ENCODE results near the gene KRT2. TPM values are rescaled to one million over a fixed set of nuclear protein-coding genes. Genes with fewer than 3 reads are reported as not detected.

Gene KRT2
- total and polyA plus RNA-seq, 2 donors (not counting 3 experiments of a cell fraction or from before 2014, with no cell fraction given) = not detected

DNA sequence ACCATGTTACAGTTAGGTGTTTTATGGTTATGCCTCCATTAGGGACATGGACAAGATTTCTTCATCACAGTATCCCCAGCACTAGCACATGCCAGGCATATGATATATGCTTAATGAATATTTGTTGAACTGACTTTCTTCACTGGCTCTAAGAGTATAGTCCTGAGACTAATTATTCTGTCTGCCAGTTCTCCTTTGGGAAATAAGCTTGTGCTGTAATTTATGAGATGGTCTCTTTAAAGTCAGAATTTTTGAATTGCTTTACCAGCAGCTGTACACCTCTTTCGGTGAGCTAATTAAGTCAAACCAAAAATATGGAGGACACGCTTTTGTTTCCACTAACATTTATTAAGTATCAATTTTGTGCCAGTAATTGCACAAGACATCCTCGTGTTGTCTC, 45.9 kb downstream of the KRT2 start:
- no TSS peak for BruUV-seq (replicated peaks)
- CTCF ChIA-PET = no interaction called here

More for the DNA sequence above, 45.9 kb downstream of the KRT2 start:
- Histone ChIP-seq H3K79me2 (ENCODE audit: control insufficient read depth, insufficient read depth, low read length) (no peaks in the 10 kb centered on the region), H3K27ac (ENCODE audit: insufficient read depth, low read depth, low read length) (no peak overlapping the region), H3K4me1 (ENCODE audit: control insufficient read depth, extremely low read depth, insufficient read depth, low read length) (no peaks in the 10 kb centered on the region), H3K9me1 (replicated peaks; ENCODE audit: control insufficient read depth, extremely low read depth, insufficient read depth, low read length) (no peaks in the 10 kb centered on the region), H3K4me2 (ENCODE audit: insufficient read depth, low read length) (no peak overlapping the region), H2AFZ (ENCODE audit: low read depth, low read length) (no peak overlapping the region), H3K27me3 (ENCODE audit: control insufficient read depth in 2 of 2, insufficient read depth in 2 of 2, low read length in 2 of 2) (peaks cover 8 to 21% of the 10 kb centered on the region in 2 experiments), H3K4me3 (replicated peaks in 1 of 3; ENCODE audit: insufficient read depth in 1 of 3, low read depth in 1 of 3, low read length in 3 of 3) (no peak overlapping the region), H3K9ac (replicated peaks; ENCODE audit: extremely low read depth, insufficient read depth, low read length) (no peak overlapping the region), H3K36me3 (ENCODE audit: control insufficient read depth in 2 of 2, extremely low read depth in 1 of 2, insufficient read depth in 2 of 2, low read length in 2 of 2) (no peaks in the 10 kb centered on the region), H3K9me3 (replicated peaks; ENCODE audit: control insufficient read depth, insufficient read depth, low read length) (no peaks in the 10 kb centered on the region), H4K20me1 (replicated peaks; ENCODE audit: control insufficient read depth, extremely low read depth, insufficient read depth, low read length) (no peaks in the 10 kb centered on the region)
- TF ChIP-seq, protein P1, sequence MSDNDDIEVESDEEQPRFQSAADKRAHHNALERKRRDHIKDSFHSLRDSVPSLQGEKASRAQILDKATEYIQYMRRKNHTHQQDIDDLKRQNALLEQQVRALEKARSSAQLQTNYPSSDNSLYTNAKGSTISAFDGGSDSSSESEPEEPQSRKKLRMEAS (IDR thresholded peaks at IDR 0.05; ENCODE audit: insufficient read depth, insufficient read length) = no peak
- no peak for TF ChIP-seq POLR2AphosphoS5 (IDR thresholded peaks at IDR 0.05; ENCODE audit: insufficient read depth, low read depth, low read length)
- no peak for TF ChIP-seq FOS (IDR thresholded peaks at IDR 0.05; ENCODE audit: borderline replicate concordance, insufficient read depth, low read length)
- TF ChIP-seq, protein P2, sequence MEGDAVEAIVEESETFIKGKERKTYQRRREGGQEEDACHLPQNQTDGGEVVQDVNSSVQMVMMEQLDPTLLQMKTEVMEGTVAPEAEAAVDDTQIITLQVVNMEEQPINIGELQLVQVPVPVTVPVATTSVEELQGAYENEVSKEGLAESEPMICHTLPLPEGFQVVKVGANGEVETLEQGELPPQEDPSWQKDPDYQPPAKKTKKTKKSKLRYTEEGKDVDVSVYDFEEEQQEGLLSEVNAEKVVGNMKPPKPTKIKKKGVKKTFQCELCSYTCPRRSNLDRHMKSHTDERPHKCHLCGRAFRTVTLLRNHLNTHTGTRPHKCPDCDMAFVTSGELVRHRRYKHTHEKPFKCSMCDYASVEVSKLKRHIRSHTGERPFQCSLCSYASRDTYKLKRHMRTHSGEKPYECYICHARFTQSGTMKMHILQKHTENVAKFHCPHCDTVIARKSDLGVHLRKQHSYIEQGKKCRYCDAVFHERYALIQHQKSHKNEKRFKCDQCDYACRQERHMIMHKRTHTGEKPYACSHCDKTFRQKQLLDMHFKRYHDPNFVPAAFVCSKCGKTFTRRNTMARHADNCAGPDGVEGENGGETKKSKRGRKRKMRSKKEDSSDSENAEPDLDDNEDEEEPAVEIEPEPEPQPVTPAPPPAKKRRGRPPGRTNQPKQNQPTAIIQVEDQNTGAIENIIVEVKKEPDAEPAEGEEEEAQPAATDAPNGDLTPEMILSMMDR (IDR thresholded peaks at IDR 0.05; ENCODE audit: extremely low read depth in 1 of 2, insufficient read depth in 1 of 2, low read depth in 1 of 2, low read length in 2 of 2) = no peak
- TF ChIP-seq EZH2 (IDR thresholded peaks at IDR 0.05; ENCODE audit: borderline replicate concordance, low read depth, low read length, severe bottlenecking) = no peak
- TF ChIP-seq MYC (IDR thresholded peaks at IDR 0.05; ENCODE audit: low read depth, low read length) = no peak
- no peak for TF ChIP-seq JUN (IDR thresholded peaks at IDR 0.05; ENCODE audit: borderline replicate concordance, insufficient read depth, insufficient read length, low read depth)
- TF ChIP-seq POLR2A (IDR thresholded peaks at IDR 0.05; ENCODE audit: low read depth, low read length) = no peak
- TF ChIP-seq GATA2 (IDR thresholded peaks at IDR 0.05; ENCODE audit: insufficient read depth, insufficient read length, low read depth, low read length) = no peak
- POLR2A ChIA-PET = no interaction called here
- intact Hi-C loops (cut with micrococcal nuclease) (no loop called here), dilution Hi-C loops (cut with MboI; ENCODE audit: extremely low pct_ligation_motif_present, low sequenced_read_pairs) (no loop called here)
- DNase-seq (ENCODE audit: low read depth, low spot score) (no peak), FAIRE-seq (no peak)

All from endothelial cell of umbilical vein (primary cell).